Measurements from ENCODE around the gene PPP2R5E. TPM values are rescaled to one million over a fixed set of nuclear protein-coding genes. Genes with fewer than 3 reads are reported as not detected.

Gene PPP2R5E
- total and polyA plus RNA-seq, 9 of the 15 experiments (the other 6 are each of a cell fraction or from before 2014, with no cell fraction given) = 4.2 to 30.3 (median 11.0) TPM

DNA sequence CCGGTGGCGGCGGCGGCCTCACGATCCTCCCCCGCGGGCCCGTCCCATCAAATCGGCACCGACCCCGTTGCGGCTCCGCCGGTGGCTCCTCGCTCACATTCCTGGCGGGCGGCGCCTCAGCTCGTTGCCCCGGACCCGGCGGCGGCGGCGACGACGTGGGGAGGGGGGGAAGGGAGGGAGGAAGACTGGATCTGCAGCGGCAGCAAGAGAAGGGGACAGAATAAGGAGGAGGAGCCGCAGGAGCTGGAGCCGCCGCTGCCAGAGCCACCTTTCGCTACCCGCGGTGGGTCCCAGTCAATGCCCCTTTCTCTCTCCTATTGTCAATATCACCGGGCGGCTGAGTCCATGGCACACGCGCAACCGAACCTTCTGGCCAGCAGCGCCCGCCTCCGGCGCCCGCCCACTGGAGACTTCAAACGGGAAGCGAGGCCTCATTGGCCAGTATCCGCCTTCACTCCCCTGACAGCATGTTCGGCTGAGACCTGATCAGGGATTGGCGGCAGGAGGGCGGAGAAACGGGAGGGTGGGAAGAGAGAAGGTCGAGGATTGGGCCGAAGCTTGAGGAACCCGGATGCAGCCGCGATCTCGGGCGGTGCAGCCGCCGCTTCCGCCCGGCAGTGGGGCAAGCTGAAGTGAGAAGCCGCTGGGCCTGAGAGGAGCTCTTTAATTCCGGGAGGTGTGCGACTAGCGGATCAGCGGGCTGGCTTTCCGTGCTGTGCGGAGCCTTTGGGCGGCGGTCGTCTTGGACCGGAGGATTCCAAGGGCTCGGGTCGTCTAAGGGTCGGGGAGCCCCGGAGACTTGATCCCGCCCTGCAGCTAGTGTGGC is at the start of gene PPP2R5E (continued):
- no peak for TF ChIP-seq JUN (IDR thresholded peaks at IDR 0.05; ENCODE audit: borderline replicate concordance, low read depth, low read length)
- no peak for TF ChIP-seq JUN (CRISPR knock-in tag; IDR thresholded peaks at IDR 0.05; ENCODE audit: borderline replicate concordance)
- no peak for TF ChIP-seq BMI1 (IDR thresholded peaks at IDR 0.05; ENCODE audit: low read length)
- TF ChIP-seq GATAD2A (IDR thresholded peaks at IDR 0.05) = no peak
- no peak for TF ChIP-seq MEF2D (tag; conservative IDR thresholded peaks at IDR 0.05; ENCODE audit: low read depth)
- TF ChIP-seq, protein P1, sequence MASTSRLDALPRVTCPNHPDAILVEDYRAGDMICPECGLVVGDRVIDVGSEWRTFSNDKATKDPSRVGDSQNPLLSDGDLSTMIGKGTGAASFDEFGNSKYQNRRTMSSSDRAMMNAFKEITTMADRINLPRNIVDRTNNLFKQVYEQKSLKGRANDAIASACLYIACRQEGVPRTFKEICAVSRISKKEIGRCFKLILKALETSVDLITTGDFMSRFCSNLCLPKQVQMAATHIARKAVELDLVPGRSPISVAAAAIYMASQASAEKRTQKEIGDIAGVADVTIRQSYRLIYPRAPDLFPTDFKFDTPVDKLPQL (IDR thresholded peaks at IDR 0.05; ENCODE audit: extremely low read depth, insufficient read length) = no peak
- peak; percentile 19; the same call in 1 of the 2 replicates for TF ChIP-seq RB1 (IDR thresholded peaks at IDR 0.05; ENCODE audit: low read depth)
- no peak for TF ChIP-seq KDM2B (CRISPR knock-in tag; IDR thresholded peaks at IDR 0.05)
- TF ChIP-seq MAZ (CRISPR knock-in tag; conservative IDR thresholded peaks at IDR 0.05 in 1 of 2, IDR thresholded peaks at IDR 0.05 in 1 of 2) = peak; percentile 49 to 54; a peak in 3 of 4 replicates
- TF ChIP-seq FOXK1 (CRISPR knock-in tag; IDR thresholded peaks at IDR 0.05; ENCODE audit: borderline replicate concordance) = no peak
- TF ChIP-seq, protein P2, sequence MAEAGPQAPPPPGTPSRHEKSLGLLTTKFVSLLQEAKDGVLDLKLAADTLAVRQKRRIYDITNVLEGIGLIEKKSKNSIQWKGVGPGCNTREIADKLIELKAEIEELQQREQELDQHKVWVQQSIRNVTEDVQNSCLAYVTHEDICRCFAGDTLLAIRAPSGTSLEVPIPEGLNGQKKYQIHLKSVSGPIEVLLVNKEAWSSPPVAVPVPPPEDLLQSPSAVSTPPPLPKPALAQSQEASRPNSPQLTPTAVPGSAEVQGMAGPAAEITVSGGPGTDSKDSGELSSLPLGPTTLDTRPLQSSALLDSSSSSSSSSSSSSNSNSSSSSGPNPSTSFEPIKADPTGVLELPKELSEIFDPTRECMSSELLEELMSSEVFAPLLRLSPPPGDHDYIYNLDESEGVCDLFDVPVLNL (CRISPR knock-in tag; IDR thresholded peaks at IDR 0.05; ENCODE audit: low read depth) = no peak
- TF ChIP-seq, protein P3, sequence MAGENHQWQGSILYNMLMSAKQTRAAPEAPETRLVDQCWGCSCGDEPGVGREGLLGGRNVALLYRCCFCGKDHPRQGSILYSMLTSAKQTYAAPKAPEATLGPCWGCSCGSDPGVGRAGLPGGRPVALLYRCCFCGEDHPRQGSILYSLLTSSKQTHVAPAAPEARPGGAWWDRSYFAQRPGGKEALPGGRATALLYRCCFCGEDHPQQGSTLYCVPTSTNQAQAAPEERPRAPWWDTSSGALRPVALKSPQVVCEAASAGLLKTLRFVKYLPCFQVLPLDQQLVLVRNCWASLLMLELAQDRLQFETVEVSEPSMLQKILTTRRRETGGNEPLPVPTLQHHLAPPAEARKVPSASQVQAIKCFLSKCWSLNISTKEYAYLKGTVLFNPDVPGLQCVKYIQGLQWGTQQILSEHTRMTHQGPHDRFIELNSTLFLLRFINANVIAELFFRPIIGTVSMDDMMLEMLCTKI (IDR thresholded peaks at IDR 0.05; ENCODE audit: partially characterized antibody) = no peak
- no peak for TF ChIP-seq HDAC2 (IDR thresholded peaks at IDR 0.05)
- no peak for TF ChIP-seq ZNF785 (CRISPR knock-in tag; IDR thresholded peaks at IDR 0.05)
- TF ChIP-seq FIP1L1 (IDR thresholded peaks at IDR 0.05; ENCODE audit: low read depth, low read length, poor library complexity, severe bottlenecking) = no peak
- TF ChIP-seq GTF2E2 (tag; IDR thresholded peaks at IDR 0.05) = peak; percentile 81; the same call in 1 of the 2 replicates
- TF ChIP-seq PCBP1 (IDR thresholded peaks at IDR 0.05; ENCODE audit: low read depth, low read length, poor library complexity, severe bottlenecking) = no peak
- no peak for TF ChIP-seq NFE2L1 (tag; IDR thresholded peaks at IDR 0.05; ENCODE audit: borderline replicate concordance, low read depth)
- TF ChIP-seq HMG20B (CRISPR knock-in tag; IDR thresholded peaks at IDR 0.05) = no peak
- no peak for TF ChIP-seq DNMT1 (IDR thresholded peaks at IDR 0.05)
- TF ChIP-seq, protein P4, sequence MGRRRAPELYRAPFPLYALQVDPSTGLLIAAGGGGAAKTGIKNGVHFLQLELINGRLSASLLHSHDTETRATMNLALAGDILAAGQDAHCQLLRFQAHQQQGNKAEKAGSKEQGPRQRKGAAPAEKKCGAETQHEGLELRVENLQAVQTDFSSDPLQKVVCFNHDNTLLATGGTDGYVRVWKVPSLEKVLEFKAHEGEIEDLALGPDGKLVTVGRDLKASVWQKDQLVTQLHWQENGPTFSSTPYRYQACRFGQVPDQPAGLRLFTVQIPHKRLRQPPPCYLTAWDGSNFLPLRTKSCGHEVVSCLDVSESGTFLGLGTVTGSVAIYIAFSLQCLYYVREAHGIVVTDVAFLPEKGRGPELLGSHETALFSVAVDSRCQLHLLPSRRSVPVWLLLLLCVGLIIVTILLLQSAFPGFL (CRISPR knock-in tag; IDR thresholded peaks at IDR 0.05) = no peak
- no peak for TF ChIP-seq TSC22D4 (tag; IDR thresholded peaks at IDR 0.05)
- TF ChIP-seq KAT2B (IDR thresholded peaks at IDR 0.05; ENCODE audit: low read depth, low read length) = no peak
